Measurements from ENCODE around the gene GPHB5.

DNA sequence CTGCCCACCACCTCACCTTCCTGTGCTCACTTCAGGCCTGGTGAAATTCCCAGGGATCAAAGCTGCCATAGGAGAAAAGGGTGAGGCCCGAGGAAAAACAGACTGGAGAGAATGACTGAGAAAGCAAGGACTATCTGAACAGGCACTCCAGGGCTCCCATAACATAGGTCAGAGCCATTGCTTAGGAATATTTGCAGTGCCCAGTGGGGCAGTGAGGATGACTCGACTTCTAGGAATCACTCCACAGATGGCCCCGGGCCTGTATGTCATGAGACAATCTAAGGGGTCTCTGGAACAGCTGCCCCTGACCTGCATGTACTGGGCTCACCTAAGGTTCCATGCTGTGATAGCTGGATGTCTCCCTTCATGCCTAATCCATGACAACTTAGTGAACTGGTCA, 51.6 kb downstream of the GPHB5 start:
- TF ChIP-seq POLR2A (IDR thresholded peaks at IDR 0.05) (no peak), CTCF (IDR thresholded peaks at IDR 0.05) (no peak), EP300 (IDR thresholded peaks at IDR 0.05) (no peak), POLR2AphosphoS5 (IDR thresholded peaks at IDR 0.05) (no peak)

Data from stomach (tissue), 4 donors.